GM19023 (cell line): ENCODE data around the gene MXRA8.
A peak's percentile ranks its signal among the peaks of the same experiment; 100 is the strongest.

Experiments used
- ATAC-seq: cut with Tn5 transposase; IDR thresholded peaks from one replicate; pipeline ENCODE4 v1.9.1; 2021; ENCODE audit warnings: mild to moderate bottlenecking, moderate library complexity; ENCODE audit not compliant: unreplicated experiment

Gene MXRA8

DNA sequence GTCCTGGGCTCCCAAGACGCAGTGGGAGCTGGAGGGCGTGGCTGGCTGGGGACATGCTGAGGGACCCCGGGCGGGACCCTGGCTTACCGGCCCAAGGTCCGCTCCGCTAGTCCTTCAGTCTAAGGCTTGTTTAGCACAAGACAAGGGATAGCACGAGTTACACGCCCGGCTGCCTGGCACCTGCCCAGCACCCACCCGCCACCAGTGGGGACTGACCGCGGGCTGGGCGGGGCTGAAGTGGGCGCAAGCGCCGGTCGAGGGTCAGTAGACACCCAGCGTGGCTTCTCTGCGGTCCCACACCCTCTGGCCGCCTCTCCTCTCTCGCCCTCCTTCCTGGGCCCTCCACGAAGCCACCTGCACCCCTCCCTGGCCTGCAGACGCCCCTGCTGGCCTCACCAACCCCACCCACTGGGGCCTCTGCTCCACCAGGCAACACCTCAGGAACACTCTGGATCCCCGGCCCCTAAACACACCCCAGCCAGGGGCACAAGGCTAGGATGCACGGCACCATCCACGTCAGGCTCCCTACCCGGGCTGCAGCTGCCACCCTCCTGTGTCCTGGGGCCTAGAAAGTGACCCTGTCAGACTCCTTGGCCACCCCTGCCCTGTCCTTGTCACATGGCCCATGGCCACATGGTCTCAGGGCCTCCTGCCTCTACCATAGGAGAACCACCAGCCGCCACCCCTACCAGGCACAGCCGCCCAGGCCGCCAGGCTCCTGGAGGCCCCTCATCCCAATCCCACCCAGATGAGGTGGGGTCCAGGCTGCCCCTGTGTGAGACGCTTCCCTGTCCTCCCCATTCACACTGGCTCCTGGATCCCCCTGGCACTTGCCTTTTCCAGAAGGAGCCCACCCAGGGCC is 21.2 kb downstream of the MXRA8 start:
- ATAC-seq, result no peak

DNA sequence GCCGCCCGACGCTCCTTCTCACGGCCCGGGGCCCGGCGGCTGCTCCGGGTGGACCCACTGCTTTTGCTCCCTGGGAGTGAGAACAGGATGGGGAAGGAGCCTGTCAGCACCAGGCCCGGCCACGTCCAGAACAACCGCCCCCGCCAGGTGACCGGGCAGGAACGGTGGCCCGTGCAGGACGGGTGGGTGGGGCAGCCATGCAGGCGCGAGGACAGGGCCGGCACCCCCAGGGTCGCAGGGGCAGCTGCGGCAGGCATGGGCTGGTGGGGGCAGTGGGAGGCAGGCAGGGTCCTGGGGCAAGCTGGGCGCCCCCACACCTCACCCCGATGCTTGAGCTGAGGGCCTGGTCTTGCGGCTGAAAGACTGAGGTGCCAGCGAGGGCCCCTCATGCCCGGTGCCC is 21.9 kb downstream of the MXRA8 start:
- no peak for ATAC-seq

DNA sequence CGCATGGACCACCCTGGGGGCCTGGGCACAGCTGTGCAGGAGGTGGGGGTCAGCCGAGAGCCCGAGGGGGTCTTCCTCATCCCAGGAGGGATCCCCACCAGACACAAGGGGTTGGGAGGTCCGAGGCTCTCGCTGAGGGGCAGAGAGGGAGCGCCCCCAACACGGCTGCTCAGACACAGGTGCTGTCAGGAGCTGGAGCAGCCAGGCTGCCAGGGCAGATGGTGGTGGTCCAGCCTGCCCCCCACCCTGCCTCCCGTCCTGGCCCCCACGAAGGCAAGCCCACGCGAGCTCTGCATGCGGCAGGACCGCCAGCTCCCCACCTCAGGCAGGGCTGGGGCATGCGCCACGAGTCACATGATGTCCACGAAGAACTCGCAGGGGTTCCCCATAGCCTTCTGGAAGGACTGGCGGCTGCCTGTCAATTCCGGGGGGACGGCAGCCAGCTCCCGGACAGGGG is 22.5 kb downstream of the MXRA8 start:
- no peak for ATAC-seq

DNA sequence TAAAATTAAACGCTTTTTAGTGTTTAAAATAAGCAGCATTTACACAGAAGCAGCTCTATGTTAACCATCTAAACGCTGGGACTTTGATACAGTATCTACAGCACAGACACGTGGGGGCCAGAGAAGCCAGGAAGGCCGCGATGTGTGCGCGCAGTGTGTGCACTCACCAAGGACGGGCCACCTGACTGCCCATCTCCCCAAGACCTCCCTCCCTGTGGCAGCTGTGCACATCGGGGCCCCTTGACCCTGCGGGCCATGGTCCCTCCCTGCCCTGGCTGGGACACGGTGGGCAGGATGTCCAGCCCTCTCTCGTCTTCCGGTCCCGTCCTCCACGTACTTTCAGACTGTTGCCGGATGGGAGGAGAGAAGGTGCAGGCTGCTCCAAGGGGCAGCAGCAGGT is 23.1 kb downstream of the MXRA8 start:
- ATAC-seq, result no peak

DNA sequence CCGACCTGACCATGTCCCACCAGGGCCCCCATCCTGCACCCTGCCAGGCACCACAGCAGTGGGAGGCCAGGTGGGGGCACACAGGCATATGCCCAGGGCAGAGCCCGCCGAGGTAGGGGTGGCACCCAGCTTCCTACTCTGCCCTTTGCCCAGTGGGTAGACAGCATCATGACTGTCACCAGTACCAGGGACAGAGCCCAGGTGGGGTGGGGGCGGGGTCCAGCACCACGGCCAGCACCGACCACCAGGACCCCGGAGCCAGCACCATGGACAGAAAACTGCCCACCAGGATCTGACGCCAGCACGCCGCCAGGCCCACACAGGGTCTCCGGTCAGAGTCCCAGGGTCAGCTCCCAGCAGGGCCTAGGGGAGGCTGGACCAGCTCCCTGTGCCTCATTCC is 23.5 kb downstream of the MXRA8 start:
- ATAC-seq, result no peak

DNA sequence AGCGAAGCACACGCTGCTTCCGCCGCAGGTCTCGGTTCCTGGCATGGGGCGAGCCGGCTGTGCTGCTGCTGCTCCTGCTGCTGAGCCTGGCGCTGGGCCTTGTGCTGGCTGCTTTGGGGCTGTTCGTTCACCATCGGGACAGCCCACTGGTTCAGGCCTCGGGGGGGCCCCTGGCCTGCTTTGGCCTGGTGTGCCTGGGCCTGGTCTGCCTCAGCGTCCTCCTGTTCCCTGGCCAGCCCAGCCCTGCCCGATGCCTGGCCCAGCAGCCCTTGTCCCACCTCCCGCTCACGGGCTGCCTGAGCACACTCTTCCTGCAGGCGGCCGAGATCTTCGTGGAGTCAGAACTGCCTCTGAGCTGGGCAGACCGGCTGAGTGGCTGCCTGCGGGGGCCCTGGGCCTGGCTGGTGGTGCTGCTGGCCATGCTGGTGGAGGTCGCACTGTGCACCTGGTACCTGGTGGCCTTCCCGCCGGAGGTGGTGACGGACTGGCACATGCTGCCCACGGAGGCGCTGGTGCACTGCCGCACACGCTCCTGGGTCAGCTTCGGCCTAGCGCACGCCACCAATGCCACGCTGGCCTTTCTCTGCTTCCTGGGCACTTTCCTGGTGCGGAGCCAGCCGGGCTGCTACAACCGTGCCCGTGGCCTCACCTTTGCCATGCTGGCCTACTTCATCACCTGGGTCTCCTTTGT is 24.7 kb downstream of the MXRA8 start:
- no peak for ATAC-seq

DNA sequence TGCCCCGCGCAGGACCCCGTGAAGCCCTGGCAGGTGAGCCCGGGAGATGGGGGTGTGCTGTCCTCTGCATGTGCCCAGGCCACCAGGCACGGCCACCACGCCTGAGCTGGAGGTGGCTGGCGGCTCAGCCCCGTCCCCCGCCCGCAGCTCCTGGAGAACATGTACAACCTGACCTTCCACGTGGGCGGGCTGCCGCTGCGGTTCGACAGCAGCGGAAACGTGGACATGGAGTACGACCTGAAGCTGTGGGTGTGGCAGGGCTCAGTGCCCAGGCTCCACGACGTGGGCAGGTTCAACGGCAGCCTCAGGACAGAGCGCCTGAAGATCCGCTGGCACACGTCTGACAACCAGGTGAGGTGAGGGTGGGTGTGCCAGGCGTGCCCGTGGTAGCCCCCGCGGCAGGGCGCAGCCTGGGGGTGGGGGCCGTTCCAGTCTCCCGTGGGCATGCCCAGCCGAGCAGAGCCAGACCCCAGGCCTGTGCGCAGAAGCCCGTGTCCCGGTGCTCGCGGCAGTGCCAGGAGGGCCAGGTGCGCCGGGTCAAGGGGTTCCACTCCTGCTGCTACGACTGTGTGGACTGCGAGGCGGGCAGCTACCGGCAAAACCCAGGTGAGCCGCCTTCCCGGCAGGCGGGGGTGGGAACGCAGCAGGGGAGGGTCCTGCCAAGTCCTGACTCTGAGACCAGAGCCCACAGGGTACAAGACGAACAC is 25.4 kb downstream of the MXRA8 start:
- no peak for ATAC-seq

DNA sequence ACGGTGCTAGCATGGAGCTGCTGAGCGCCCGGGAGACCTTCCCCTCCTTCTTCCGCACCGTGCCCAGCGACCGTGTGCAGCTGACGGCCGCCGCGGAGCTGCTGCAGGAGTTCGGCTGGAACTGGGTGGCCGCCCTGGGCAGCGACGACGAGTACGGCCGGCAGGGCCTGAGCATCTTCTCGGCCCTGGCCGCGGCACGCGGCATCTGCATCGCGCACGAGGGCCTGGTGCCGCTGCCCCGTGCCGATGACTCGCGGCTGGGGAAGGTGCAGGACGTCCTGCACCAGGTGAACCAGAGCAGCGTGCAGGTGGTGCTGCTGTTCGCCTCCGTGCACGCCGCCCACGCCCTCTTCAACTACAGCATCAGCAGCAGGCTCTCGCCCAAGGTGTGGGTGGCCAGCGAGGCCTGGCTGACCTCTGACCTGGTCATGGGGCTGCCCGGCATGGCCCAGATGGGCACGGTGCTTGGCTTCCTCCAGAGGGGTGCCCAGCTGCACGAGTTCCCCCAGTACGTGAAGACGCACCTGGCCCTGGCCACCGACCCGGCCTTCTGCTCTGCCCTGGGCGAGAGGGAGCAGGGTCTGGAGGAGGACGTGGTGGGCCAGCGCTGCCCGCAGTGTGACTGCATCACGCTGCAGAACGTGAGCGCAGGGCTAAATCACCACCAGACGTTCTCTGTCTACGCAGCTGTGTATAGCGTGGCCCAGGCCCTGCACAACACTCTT is 26.2 kb downstream of the MXRA8 start:
- ATAC-seq, result no peak

DNA sequence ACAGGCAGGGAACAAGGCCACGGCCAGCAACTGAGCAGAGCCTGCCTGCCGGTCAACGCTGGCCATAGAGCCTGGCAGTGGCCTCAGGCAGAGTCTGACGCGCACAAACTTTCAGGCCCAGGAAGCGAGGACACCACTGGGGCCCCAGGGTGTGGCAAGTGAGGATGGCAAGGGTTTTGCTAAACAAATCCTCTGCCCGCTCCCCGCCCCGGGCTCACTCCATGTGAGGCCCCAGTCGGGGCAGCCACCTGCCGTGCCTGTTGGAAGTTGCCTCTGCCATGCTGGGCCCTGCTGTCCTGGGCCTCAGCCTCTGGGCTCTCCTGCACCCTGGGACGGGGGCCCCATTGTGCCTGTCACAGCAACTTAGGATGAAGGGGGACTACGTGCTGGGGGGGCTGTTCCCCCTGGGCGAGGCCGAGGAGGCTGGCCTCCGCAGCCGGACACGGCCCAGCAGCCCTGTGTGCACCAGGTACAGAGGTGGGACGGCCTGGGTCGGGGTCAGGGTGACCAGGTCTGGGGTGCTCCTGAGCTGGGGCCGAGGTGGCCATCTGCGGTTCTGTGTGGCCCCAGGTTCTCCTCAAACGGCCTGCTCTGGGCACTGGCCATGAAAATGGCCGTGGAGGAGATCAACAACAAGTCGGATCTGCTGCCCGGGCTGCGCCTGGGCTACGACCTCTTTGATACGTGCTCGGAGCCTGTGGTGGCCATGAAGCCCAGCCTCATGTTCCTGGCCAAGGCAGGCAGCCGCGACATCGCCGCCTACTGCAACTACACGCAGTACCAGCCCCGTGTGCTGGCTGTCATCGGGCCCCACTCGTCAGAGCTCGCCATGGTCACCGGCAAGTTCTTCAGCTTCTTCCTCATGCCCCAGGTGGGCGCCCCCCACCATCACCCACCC is 27.0 kb downstream of the MXRA8 start, which contains the start of gene TAS1R3:
Gene TAS1R3, plus strand, starts transcription at position 213 of the 898 bp plus-strand sequence. Its CDS starts 66 bp downstream, at position 279.
- no peak for ATAC-seq

DNA sequence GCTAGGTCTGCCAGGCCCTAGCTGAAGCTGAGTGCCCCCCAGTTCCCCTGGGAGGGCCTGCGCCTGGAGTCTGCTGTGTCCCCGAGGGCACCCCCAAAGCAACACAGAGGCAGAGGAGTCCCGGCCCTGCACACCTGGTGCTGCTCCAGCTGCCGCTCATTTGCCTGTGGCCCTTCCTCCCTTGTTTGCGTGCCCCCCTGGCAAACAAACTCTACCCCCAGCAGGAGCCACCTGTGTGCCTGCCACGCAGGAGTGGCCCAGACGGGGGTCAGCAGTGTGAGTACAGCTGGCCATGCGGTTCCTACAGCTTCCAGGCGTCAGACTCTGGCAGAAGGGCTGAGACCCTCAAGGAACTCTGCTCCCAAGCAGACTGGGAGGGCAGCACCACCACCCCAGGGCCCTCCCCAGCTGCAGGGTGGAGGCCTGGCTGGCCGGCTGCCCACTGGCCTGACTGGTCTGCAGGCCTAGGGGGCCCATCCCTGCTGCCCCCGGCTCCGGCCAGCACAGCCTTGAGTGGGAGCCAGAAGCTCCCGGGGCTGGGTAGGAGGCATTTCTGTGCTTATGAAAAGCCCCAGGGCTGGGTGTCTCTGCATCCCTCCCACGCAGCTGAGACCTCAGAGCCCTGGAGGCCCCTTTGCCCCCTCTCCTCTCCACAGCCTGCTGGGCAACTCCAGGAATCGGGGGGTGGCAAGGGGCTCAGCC is 27.8 kb downstream of the MXRA8 start:
- ATAC-seq, result no peak

DNA sequence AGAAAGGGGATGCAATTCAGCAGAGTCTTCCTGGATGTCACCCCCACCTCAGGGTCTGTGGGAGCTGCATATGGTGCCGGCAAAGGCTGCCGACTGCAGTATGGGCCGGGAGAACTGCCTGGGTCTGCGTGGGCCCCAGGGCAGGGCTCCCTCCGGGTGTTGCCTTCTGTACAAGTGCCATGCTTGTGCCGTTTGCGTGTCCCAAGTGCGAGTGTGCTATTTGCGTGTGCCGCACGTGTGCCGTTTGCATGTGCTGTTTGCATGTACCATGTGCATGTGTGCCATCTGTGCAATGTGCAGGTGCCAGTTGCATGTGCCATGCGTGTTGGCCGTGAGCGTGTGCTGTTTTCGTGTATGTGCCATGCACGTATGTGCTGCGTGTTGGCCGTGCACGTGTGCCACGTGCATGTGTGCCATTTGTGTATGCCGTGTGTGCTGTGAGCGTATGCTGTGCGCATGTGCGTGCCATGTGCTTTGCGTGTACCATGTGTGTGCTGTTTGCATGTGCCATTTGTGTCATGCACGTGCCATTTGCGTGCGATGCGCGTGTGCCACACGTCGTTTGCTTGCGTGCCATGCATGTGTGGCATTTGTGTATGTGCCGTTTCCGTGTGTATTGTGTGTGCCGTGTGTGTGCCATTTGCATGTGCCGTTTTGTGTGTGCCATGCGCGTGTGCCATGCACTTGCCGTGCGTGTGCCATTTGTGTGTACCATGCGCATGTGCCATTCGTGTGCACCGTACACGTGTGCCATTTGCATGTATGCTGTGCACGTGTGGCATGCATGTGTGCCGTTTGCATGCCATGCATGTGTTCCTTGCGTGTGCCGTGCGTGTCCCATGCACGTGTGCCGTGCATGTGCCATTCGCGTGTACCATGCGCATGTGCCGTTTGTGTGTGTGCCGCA is 28.8 kb downstream of the MXRA8 start:
- ATAC-seq, result no peak

DNA sequence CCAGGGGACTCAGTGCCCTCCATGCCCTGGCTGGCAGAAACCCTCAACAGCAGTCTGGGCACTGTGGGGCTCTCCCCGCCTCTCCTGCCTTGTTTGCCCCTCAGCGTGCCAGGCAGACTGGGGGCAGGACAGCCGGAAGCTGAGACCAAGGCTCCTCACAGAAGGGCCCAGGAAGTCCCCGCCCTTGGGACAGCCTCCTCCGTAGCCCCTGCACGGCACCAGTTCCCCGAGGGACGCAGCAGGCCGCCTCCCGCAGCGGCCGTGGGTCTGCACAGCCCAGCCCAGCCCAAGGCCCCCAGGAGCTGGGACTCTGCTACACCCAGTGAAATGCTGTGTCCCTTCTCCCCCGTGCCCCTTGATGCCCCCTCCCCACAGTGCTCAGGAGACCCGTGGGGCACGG is 30.1 kb downstream of the MXRA8 start:
- no peak for ATAC-seq

DNA sequence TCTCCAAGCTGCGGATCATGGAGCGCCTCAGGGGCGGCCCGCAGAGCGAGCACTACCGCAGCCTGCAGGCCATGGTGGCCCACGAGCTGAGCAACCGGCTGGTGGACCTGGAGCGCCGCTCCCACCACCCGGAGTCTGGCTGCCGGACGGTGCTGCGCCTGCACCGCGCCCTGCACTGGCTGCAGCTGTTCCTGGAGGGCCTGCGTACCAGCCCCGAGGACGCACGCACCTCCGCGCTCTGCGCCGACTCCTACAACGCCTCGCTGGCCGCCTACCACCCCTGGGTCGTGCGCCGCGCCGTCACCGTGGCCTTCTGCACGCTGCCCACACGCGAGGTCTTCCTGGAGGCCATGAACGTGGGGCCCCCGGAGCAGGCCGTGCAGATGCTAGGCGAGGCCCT is 31.1 kb downstream of the MXRA8 start:
- ATAC-seq, result no peak

DNA sequence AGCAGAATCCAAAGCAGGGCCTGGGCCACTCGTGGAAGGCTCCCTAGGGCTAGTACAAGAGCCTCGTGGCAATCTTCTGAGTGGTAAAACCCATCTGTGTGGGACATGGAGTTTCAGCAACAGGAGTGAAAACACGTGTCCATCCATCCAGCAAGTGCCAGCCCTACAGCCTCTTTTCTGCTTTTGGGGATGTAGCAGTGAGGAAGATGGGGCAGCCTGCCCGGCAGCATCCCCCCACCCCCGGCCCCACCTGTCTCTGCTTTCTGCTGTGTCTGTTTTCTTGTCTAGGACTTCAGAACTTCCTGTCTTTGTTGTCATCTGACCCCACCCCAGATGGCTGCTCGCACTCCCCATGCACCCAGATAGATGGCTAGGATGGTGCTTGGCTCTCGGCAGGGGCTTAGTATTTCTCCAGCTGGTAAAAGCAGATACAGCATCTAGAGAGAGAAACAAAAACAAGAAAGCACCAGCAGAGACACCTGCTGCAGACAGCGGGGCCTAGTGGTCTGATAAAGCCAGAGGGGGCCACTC is 32.2 kb downstream of the MXRA8 start:
- no peak for ATAC-seq

DNA sequence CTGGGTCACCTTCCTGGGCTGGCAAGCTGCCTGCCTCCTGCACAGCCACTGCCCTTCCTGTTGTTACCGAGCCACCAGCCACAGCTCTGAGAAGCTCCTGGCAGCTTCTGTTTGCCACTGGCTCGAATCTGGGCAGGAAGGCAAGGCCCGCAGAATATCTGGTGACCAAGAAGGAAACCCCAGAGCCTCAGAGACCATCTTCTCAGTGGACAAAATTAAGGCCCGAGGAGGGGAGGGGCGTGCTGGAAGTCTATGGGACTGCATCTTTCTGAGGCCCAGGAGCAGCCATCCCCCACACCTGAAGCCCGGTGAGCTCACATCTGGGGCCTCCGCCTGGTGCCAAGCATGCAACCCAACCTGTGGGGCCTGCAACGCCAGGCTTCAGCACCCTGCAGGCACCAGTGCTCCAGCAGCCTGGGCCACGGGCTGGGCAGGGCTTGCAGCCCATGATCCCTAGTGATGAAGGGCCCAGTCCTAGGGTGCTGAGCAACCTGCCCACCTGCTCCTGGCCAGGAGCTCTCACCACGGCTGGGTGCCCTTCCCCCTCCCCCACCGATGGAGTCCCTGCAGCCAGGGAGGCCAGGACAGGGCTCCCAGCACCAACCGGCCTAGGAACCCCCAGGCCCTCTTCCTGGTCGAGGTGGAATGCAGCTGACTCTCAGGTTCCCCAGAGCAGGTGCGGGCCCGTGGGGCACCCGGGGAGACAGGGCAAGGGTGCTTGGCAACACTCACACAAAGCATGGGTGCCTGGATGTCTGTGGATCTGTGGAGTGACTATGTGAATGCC is 32.9 kb downstream of the MXRA8 start:
- ATAC-seq, result no peak

DNA sequence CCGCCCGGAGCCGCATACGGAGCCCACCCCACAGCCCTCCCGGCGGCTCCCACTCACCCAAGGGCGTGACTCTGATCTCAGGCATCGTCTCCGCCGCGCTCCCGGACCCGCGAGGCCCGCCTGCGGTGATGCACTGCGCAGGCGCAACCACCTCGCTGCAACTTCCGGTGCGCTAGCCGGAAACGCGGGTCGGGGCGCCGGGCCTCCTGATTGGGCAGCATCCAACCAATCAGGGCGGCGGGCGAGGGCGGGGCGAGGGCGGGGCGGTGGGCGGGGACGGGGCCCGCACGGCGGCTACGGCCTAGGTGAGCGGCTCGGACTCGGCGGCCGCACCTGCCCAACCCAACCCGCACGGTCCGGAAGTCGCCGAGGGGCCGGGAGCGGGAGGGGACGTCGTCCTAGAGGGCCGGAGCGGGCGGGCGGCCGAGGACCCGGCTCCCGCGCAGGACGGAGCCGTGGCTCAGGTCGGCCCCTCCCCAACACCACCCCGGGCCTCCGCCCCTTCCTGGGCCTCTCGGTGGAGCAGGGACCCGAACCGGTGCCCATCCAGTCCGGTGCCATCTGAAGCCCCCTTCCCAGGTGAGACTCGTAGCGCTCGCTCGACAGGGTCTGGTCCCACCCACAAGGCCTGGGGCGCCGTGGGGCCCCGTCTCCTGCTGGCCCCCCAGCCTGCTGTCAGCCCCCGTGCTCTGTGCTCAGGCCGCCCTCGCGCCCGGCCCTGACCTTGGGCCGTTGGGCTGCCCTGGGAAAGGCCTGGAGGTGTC is 33.6 kb downstream of the MXRA8 start, which contains the start of the genes CPTP and INTS11:
Gene CPTP, plus strand, starts transcription at position 279 of the 764 bp plus-strand sequence. CDS start 2,109 bp downstream, outside the sequence.
Gene INTS11, minus strand, starts transcription at position 137 of the 764 bp plus-strand sequence. Its CDS starts 52 bp downstream, at position 85.
- ATAC-seq, result peak; percentile 71
